Vagina (tissue), 2 donors: Measurements from ENCODE around the gene ELMO1. TPM values are rescaled to one million over a fixed set of nuclear protein-coding genes. Genes with fewer than 3 reads are reported as not detected.

Experiments used
- DNase-seq, 2 donors: peaks; one replicate each; pipeline ENCODE4 v3.0.0-alpha.2; 2017; ENCODE audit errors: extremely low spot score in 2 of 2
- H3K27ac ChIP-seq: fragments of 200-600 bp; sonication (generic); one replicate; pipeline ENCODE4 v1.5.1; 2019
- H3K27me3 ChIP-seq: fragments of 200-600 bp; sonication (generic); one replicate; pipeline ENCODE4 v1.5.1; 2019
- H3K36me3 ChIP-seq, 2 donors: fragments of 200-600 bp; sonication (generic); one replicate each; pipeline ENCODE4 v1.5.1; 2017 to 2019
- H3K4me1 ChIP-seq: fragments of 200-600 bp; sonication (generic); one replicate; pipeline ENCODE4 v1.5.1; 2019
- H3K4me3 ChIP-seq, 2 donors: fragments of 200-600 bp; sonication (generic); 1 replicate in 1 of 2; 2 replicates in 1 of 2; pipeline ENCODE4 v1.5.1; 2016 to 2019
- H3K9me3 ChIP-seq: fragments of 200-600 bp; sonication (generic); one replicate; pipeline ENCODE4 v1.5.1; 2019
- CTCF ChIP-seq, 3 experiments: fragments of 450-650 bp in 2 of 3; fragments of 200-600 bp in 1 of 3; sonication (generic) in 1 of 3; IDR thresholded peaks; one replicate each; pipeline ENCODE4 v1.5.1; 2017 to 2019; ENCODE audit warnings: antibody characterized with exemption in 3 of 3, mild to moderate bottlenecking in 2 of 3, moderate library complexity in 2 of 3
- POLR2A ChIP-seq, 2 donors: fragments of 450-650 bp; IDR thresholded peaks; one replicate each; pipeline ENCODE4 v1.6.1; 2017; ENCODE audit warnings: antibody characterized with exemption in 2 of 2, mild to moderate bottlenecking in 2 of 2, moderate library complexity in 2 of 2
- POLR2AphosphoS5 ChIP-seq, 2 donors: sonication (generic); formaldehyde crosslinking; IDR thresholded peaks; one replicate each; pipeline ENCODE4 v1.9.0; 2017; ENCODE audit warnings: antibody characterized with exemption in 2 of 2, mild to moderate bottlenecking in 2 of 2, low read depth in 1 of 2; ENCODE audit not compliant: insufficient read depth in 1 of 2
- intact Hi-C: fragments of 100-400 bp; cut with DNase I; formaldehyde crosslinking; loops from one replicate; pipeline ENCODE4 v1.15.1; 2023
- total RNA-seq: library from RNA; depleted of rRNA; stranded (reverse); fragments of >200 nt; gene quantifications from one replicate; pipeline ENCODE4 v1.2.3, GENCODE V29; 2016

Gene ELMO1
- total RNA-seq, 1 donor from 2014 or later, result 74.4 TPM

- H3K4me1 ChIP-seq, result no peaks in the 10 kb centered on the region
- H3K27me3 ChIP-seq, result no peaks in the 10 kb centered on the region
- DNase-seq, result no peak
- intact Hi-C loops, result no loop called here
- no peak overlapping the region for H3K27ac ChIP-seq
- H3K9me3 ChIP-seq, result no peaks in the 10 kb centered on the region
- no peaks in the 10 kb centered on the region for H3K36me3 ChIP-seq
- no peak for TF ChIP-seq POLR2AphosphoS5 (IDR thresholded peaks at IDR 0.05; ENCODE audit: insufficient read depth in 1 of 2, low read depth in 1 of 2)
- TF ChIP-seq CTCF (IDR thresholded peaks at IDR 0.05), result no peak
- no peak for TF ChIP-seq POLR2A (IDR thresholded peaks at IDR 0.05)
- no peak overlapping the region for H3K4me3 ChIP-seq
These were observed 67.8 kb downstream of the ELMO1 start for GRCh38 chr7:37380831-37381230.

- intact Hi-C loops, result no loop called here
- Histone ChIP-seq H3K4me1 (no peaks in the 10 kb centered on the region), H3K9me3 (no peaks in the 10 kb centered on the region), H3K4me3 (no peak overlapping the region), H3K36me3 (no peaks in the 10 kb centered on the region), H3K27ac (no peak overlapping the region), H3K27me3 (no peaks in the 10 kb centered on the region)
- no peak for TF ChIP-seq CTCF (IDR thresholded peaks at IDR 0.05)
- no peak for TF ChIP-seq POLR2AphosphoS5 (IDR thresholded peaks at IDR 0.05; ENCODE audit: insufficient read depth in 1 of 2, low read depth in 1 of 2)
- no peak for TF ChIP-seq POLR2A (IDR thresholded peaks at IDR 0.05)
- DNase-seq, result no peak
These were observed 69.0 kb downstream of the ELMO1 start for GRCh38 chr7:37379546-37380277.

- no peaks in the 10 kb centered on the region for H3K4me1 ChIP-seq
- no peak for DNase-seq
- no peaks in the 10 kb centered on the region for H3K9me3 ChIP-seq
- no peaks in the 10 kb centered on the region for H3K27me3 ChIP-seq
- no peaks in the 10 kb centered on the region for H3K36me3 ChIP-seq
- H3K4me3 ChIP-seq, result no peak overlapping the region
- no peak overlapping the region for H3K27ac ChIP-seq
- TF ChIP-seq POLR2AphosphoS5 (IDR thresholded peaks at IDR 0.05; ENCODE audit: insufficient read depth in 1 of 2, low read depth in 1 of 2) (no peak), POLR2A (IDR thresholded peaks at IDR 0.05) (no peak), CTCF (IDR thresholded peaks at IDR 0.05) (no peak)
- intact Hi-C loops, result no loop called here
These were observed 71.4 kb downstream of the ELMO1 start for GRCh38 chr7:37377231-37377630.

- DNase-seq, result no peak
- Histone ChIP-seq H3K27me3 (no peaks in the 10 kb centered on the region), H3K9me3 (no peaks in the 10 kb centered on the region), H3K27ac (no peak overlapping the region), H3K4me3 (no peak overlapping the region), H3K36me3 (no peaks in the 10 kb centered on the region), H3K4me1 (no peaks in the 10 kb centered on the region)
- TF ChIP-seq POLR2AphosphoS5 (IDR thresholded peaks at IDR 0.05; ENCODE audit: insufficient read depth in 1 of 2, low read depth in 1 of 2) (no peak), POLR2A (IDR thresholded peaks at IDR 0.05) (no peak), CTCF (IDR thresholded peaks at IDR 0.05) (no peak)
- intact Hi-C loops, result no loop called here
These were observed 72.3 kb downstream of the ELMO1 start for GRCh38 chr7:37376386-37376785.

- Histone ChIP-seq H3K27me3 (no peaks in the 10 kb centered on the region), H3K4me3 (no peak overlapping the region), H3K36me3 (no peaks in the 10 kb centered on the region), H3K9me3 (no peaks in the 10 kb centered on the region), H3K4me1 (no peaks in the 10 kb centered on the region), H3K27ac (no peak overlapping the region)
- no peak for DNase-seq
- intact Hi-C loops, result no loop called here
- no peak for TF ChIP-seq CTCF (IDR thresholded peaks at IDR 0.05)
- TF ChIP-seq POLR2AphosphoS5 (IDR thresholded peaks at IDR 0.05; ENCODE audit: insufficient read depth in 1 of 2, low read depth in 1 of 2), result no peak
- no peak for TF ChIP-seq POLR2A (IDR thresholded peaks at IDR 0.05)
These were observed 75.9 kb downstream of the ELMO1 start for GRCh38 chr7:37372750-37373149.
